Stimulated activated CD4-positive, alpha-beta T cell treated with anti-CD3 and anti-CD28 coated beads, Interleukin-4, amount 100 ng/mL, for 1 hour (primary cell): ENCODE results near the gene ACTL8.

ENCODE experiments used
- DNase-seq: peaks from one replicate; pipeline ENCODE4 v3.0.0-alpha.2; 2020

ACTL8 gene

GRCh38 chr1:17772615-17773212 lies 17.6 kb downstream of the ACTL8 start:
- no peak for DNase-seq

GRCh38 chr1:17773591-17774326 lies 18.6 kb downstream of the ACTL8 start:
- no peak for DNase-seq

DNA sequence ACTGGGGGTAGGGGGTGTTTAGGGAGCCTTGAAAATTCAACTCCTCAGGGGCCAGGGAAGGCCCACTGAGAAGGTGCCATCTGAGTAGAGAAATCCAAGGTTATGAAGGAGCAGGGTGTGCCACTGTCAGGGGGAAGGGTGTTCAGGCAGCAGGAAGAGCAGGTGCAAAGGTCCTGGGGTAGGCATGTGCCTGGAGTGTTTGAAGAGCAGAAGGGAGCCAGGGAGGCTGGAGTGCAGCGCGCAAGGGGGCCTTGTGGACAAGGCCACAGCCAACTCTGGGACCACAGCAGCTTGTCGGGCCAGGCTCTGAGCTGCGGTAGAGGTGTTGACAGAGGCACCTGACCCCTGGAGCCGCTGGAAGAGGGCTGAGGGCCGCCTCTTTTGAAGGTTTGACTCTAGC lies 19.3 kb downstream of the ACTL8 start:
- no peak for DNase-seq

DNA sequence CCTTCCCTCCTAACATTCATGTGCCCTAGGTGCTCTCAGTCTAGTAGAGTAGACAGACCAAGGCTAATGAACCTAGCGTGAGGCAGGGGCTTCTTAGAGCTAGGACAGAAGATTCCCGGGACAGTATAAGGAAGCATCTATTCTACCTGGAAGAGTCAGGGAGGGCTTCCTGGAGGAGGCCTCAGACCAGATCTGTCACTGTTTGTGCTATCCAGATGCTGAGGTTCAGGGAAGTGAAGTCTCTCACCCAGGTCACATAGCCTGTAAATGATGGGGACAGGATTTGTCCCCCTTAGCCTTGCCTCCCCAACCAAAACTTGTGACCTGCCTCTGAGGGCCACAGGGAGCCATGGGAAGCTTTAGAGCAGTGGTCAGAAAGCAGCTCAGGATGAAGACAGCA lies 20.7 kb downstream of the ACTL8 start:
- DNase-seq, result no peak

- DNase-seq, result no peak
Observed at GRCh38 chr1:17776426-17776825, 21.3 kb downstream of the ACTL8 start.

DNA sequence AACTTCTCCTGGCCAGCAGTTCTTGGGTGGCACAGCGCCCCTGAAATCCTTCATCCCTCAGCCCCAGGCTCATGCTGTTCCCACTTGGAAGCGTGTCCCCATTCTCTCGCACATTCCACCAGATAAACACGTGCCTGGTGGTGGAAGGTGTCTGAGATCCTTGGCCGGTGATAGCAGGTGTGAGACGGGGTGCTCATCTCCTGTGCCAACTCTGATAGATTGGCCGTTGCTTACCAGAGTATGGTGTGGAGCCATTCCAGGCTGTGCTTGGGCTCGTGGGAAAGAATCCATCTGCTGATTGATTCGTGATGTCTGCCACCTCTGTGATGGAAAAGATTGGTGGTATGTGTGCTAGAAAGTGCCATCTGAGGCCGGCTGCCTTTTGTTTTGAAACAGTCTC lies 22.2 kb downstream of the ACTL8 start:
- no peak for DNase-seq

- no peak for DNase-seq
Observed at GRCh38 chr1:17777818-17778217, 22.7 kb downstream of the ACTL8 start.

- DNase-seq, result no peak
Observed at GRCh38 chr1:17780916-17781315, 25.8 kb downstream of the ACTL8 start.

GRCh38 chr1:17789926-17790325 lies 34.8 kb downstream of the ACTL8 start:
- no peak for DNase-seq

GRCh38 chr1:17790383-17791054 lies 35.4 kb downstream of the ACTL8 start:
- no peak for DNase-seq

GRCh38 chr1:17791055-17791390 lies 35.9 kb downstream of the ACTL8 start:
- DNase-seq, result no peak

DNA sequence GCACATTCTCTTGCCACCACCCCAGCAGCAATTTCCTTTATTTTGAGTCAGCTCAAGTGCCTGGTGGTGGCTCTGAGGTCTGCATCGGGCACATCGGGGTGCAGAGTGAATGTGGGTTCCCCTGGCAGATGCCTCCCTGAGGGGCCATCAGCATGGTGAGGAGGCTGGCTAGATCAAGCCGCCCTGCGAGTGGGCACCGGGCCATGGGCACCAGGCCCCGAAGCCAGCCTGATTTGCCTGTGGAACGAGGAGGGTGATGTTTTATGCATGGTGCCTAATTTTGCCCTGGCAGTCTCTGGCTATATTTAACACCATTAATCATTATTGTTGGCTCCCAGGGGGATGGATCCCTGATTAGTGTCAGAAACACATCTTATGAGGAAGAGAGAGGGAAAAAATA lies 36.3 kb downstream of the ACTL8 start:
- DNase-seq, result no peak

- no peak for DNase-seq
Observed at GRCh38 chr1:17792421-17792820, 37.3 kb downstream of the ACTL8 start.

DNA sequence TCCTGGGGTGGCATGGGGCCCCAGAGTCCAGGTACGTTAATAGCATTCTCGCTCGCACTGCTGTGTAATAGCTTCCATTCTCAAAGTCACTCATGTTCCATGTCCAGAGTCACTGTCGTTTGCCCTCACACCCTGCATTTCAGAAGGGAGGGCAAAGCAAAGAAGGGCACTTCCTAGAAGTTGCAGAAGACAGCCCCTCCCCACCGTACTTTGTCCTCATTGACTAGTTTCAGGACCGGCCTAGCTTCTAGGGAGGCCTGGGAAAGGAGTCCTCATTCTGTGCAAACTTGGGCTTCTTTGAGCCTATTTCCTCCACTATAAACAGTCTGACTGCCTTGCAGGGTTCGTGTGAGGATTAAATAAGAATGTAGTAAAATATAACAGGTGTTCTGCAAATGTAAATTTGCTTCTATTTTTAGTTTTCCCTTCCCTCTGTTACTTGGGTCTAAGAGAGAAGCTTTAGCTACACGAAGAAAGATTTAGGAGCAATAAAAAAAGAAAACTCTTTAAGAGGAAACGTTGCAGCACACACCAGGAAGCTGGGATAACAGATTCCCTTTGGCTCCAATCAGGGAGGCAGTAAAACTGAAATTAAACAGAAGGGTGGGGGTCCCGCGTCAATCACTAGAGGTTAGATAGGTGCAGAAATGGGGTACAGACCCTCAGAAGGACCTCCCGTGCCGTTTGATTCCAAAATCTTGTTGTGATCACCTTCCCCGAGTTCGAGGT lies 40.1 kb downstream of the ACTL8 start:
- no peak for DNase-seq

DNA sequence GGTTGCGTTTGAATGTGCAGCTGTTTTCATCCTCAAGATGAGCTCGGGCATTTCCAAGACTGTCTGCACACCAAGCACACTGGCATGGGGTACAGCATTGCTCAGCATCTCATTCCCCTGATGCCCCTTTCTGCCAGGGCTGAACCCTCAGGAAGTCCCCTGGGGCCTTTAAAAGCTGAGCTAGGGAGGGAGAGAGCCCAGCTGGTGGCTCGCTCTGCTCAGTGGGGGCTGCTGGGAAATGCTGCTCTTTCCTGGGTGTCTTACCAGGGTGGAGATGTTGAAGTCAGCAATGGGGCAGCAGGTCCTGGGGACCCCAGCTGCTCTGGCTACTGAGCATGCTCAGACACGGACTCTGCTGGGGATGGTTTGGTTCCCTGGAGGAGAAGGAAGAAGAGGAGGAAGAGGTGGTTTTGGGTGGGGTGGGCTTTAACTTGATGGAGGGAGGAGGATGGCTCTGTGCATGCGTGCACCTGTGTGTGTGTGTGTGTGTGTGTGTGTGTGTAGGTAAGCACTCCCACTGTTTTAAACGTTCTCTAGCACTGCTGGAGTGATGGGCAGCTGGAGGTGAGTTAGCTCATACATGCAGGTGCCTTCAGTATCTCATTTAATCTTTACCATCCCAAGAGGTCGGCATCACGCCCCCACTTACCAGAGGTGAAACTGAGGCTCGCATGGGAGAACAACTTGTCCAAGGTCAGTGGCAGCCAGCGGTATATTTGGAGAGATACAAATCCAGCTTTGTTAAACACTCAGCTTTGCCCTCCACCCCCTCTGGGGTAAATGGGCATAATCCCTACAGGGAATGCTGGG lies 40.9 kb downstream of the ACTL8 start:
- no peak for DNase-seq

DNA sequence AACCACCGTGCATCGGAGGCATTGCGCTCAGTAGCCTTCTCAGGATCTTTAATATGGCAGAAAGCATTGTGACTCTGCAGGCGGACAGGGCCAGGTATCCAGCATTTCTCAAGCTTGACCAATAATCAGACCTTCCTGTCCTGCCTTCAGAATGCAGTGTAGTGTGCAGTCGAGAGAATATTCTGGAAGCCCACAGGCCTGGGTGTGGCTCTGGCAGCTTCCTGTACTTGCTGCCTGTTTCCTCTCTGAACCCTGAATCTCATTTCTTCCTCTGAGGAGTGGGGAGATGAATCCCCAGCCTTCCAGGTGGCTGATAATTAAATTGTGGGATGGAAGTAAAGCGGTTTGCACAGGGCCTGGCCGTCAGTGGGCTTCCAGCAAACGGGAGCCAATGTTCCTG lies 42.3 kb downstream of the ACTL8 start:
- no peak for DNase-seq

GRCh38 chr1:17798011-17798410 lies 42.9 kb downstream of the ACTL8 start:
- no peak for DNase-seq

GRCh38 chr1:17798799-17799382 lies 43.8 kb downstream of the ACTL8 start:
- DNase-seq, result no peak

GRCh38 chr1:17799642-17800041 lies 44.5 kb downstream of the ACTL8 start:
- no peak for DNase-seq

DNA sequence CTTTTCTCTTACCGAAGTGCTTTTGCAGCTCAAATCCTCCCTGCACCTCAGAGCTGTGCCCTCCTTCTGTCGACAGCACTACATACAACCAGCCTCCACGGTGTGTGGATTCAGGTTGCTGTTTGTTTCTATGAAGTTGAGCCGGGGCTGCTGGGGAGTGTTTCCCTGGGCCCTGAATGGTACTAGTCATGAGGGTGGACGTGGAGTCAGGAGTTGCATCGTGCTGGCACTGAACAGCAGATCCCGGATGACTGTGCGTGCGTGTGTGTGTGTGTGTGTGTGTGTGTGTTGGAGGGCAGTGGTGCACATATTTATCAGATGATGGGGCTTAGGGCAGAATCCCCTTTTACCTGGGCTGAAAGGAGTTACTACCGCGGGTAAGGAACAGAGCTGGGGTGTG lies 47.0 kb downstream of the ACTL8 start:
- no peak for DNase-seq

- no peak for DNase-seq
Observed at GRCh38 chr1:17802945-17803344, 47.8 kb downstream of the ACTL8 start.

DNA sequence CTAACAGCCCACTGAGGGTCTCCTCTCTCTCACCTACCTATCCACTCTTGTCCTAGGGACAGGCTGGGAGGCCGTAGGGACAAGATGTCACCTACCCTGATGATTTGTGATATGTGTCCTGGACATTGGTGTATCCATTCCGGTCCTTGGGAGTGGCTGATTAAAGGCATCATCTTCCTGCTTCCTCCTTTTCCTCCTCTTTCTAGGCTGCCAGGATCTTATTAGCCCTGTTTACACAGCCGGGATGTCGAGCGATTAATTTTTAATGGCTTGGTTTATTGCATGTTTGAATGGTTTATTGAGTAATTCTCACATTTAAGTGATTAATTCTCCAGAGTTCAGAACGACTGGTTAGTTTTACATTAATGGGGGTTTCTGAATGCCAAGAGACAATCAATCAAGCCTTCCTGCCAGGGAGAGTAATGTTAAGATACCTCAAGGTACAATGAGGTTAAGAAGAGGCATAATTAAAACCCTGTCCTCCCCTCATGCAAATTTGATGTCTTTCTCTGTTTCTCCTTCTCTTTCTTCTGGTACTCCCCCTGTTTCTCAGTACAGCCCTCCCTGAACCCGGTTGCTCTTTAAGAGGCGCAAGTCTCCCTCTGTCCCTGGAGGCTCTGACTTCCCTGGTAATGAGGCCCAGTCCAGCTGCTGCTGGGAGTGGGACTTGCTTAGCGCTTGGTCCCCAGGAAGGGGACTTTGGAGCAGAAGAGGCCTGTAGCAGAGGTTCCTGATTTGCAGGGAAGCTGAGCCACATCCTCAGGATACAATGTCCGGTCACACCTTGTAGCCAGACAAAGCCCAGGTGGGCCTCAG lies 50.9 kb downstream of the ACTL8 start:
- DNase-seq, result no peak
